Endodermal cell (in vitro differentiated cells): ENCODE results near the gene KLC4. TPM values are rescaled to one million over a fixed set of nuclear protein-coding genes. Genes with fewer than 3 reads are reported as not detected.

Experiments used
- DNase-seq: peaks from one replicate; pipeline ENCODE4 v3.0.0-alpha.2; 2017
- H3K27ac ChIP-seq: 2 replicates; pipeline ENCODE4 v1.5.1; 2013; ENCODE audit warnings: mild to moderate bottlenecking, low read depth, low read length, moderate library complexity
- H3K27me3 ChIP-seq: 2 replicates; pipeline ENCODE4 v1.6.1; 2013; ENCODE audit warnings: mild to moderate bottlenecking, low read length, moderate library complexity; ENCODE audit not compliant: insufficient read depth, control insufficient read depth, poor library complexity, severe bottlenecking
- H3K36me3 ChIP-seq: 2 replicates; pipeline ENCODE4 v1.7.0; 2013; ENCODE audit warnings: mild to moderate bottlenecking, low read length, moderate library complexity; ENCODE audit not compliant: control insufficient read depth, insufficient read depth
- H3K4me1 ChIP-seq: one replicate; pipeline ENCODE4 v1.7.0; 2013; ENCODE audit warnings: low read length; ENCODE audit not compliant: control insufficient read depth, insufficient read depth
- H3K4me3 ChIP-seq: 2 replicates; pipeline ENCODE4 v1.5.1; 2013; ENCODE audit warnings: mild to moderate bottlenecking, low read length, moderate library complexity
- H3K9ac ChIP-seq: 2 replicates; pipeline ENCODE4 v1.6.1; 2013; ENCODE audit warnings: mild to moderate bottlenecking, low read length, moderate library complexity; ENCODE audit not compliant: poor library complexity, severe bottlenecking; ENCODE audit errors: extremely low read depth
- H3K9me3 ChIP-seq: 2 replicates; pipeline ENCODE4 v1.6.1; 2013; ENCODE audit warnings: mild to moderate bottlenecking, low read length, moderate library complexity; ENCODE audit not compliant: control insufficient read depth
- H3K27ac Mint-ChIP-seq: 2 replicates; pipeline ENCODE4 v1.8.0; 2020; ENCODE audit warnings: mixed read lengths
- H3K27me3 Mint-ChIP-seq: 2 replicates; pipeline ENCODE4 v1.8.0; 2021; ENCODE audit warnings: mild to moderate bottlenecking, mixed read lengths; ENCODE audit not compliant: insufficient read depth
- H3K36me3 Mint-ChIP-seq: 2 replicates; pipeline ENCODE4 v1.8.0; 2020; ENCODE audit warnings: low read depth, mixed read lengths
- H3K4me1 Mint-ChIP-seq: 2 replicates; pipeline ENCODE4 v1.8.0; 2020; ENCODE audit warnings: mixed read lengths
- H3K4me3 Mint-ChIP-seq: 2 replicates; pipeline ENCODE4 v1.8.0; 2020; ENCODE audit warnings: mild to moderate bottlenecking, moderate library complexity, mixed read lengths
- H3K9me3 Mint-ChIP-seq: 2 replicates; pipeline ENCODE4 v1.8.0; 2020; ENCODE audit warnings: mild to moderate bottlenecking, mixed read lengths
- WGBS, 2 experiments: methylation state at CpG; one replicate each; pipeline versions ENCODE4 v1.1.5 to v1.1.7; 2013; ENCODE audit warnings: missing lambda C conversion rate in 2 of 2, mixed read lengths in 1 of 2; ENCODE audit not compliant: insufficient coverage in 1 of 2, insufficient read length in 1 of 2; 5-methylcytosine and 5-hydroxymethylcytosine counted together
- total RNA-seq, 2 donors: library from RNA; stranded (reverse); fragmentation: NEBNext Ultra II Directional in 1 of 2; extraction: Animal tissue kit (Norgen Biotek cat#: 25700) in 1 of 2; gene quantifications; 2 replicates in 1 of 2; 3 replicates in 1 of 2; pipeline ENCODE4 v1.2.1, GENCODE V29; 2021
- TF ChIP-seq, protein P1 (sequence below): fragments of 200-600 bp; sonication (generic); conservative IDR thresholded peaks from 2 replicates; pipeline ENCODE4 v1.5.0; 2021; ENCODE audit warnings: antibody characterized with exemption, mild to moderate bottlenecking

KLC4 gene
- total RNA-seq, 2 donors from 2014 or later, result 36.6 to 38.0 TPM

DNA sequence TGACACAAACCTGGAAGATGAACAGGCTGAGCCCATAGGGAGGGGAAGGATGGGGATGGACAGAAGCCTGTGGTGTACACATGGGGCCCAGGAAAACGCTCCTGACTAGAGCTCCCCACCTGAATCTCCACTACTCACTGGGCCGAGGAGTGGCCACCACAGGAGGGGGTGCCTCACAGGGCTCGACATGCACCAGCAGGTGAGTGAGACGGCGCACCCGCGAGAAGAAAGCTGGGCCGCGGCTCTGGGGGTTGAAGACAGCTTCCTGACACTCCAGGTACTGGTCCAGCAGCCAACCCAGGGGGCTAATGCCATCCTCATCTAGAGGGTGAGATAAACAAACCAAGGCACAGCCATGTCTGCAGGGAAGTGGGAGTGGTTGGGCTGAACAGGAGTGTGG, 16.1 kb upstream of the KLC4 start:
- TF ChIP-seq, protein P1, sequence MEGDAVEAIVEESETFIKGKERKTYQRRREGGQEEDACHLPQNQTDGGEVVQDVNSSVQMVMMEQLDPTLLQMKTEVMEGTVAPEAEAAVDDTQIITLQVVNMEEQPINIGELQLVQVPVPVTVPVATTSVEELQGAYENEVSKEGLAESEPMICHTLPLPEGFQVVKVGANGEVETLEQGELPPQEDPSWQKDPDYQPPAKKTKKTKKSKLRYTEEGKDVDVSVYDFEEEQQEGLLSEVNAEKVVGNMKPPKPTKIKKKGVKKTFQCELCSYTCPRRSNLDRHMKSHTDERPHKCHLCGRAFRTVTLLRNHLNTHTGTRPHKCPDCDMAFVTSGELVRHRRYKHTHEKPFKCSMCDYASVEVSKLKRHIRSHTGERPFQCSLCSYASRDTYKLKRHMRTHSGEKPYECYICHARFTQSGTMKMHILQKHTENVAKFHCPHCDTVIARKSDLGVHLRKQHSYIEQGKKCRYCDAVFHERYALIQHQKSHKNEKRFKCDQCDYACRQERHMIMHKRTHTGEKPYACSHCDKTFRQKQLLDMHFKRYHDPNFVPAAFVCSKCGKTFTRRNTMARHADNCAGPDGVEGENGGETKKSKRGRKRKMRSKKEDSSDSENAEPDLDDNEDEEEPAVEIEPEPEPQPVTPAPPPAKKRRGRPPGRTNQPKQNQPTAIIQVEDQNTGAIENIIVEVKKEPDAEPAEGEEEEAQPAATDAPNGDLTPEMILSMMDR, result no peak
- H3K36me3 ChIP-seq, result peaks cover 71% of the 10 kb centered on the region
- 96% methylated on average over 7 to 9 of the region's 9 CpGs for WGBS, 2 experiments
- no peaks in the 10 kb centered on the region for H3K9me3 ChIP-seq
- DNase-seq, result no peak
- Mint-ChIP-seq H3K36me3 (peaks cover 68% of the 10 kb centered on the region), H3K27me3 (no peaks in the 10 kb centered on the region), H3K9me3 (no peaks in the 10 kb centered on the region), H3K4me1 (no peaks in the 10 kb centered on the region), H3K27ac (no peak overlapping the region), H3K4me3 (no peak overlapping the region)
- no peak overlapping the region for H3K9ac ChIP-seq
- no peaks in the 10 kb centered on the region for H3K27me3 ChIP-seq
- no peak overlapping the region for H3K4me3 ChIP-seq
- H3K4me1 ChIP-seq, result no peaks in the 10 kb centered on the region
- no peak overlapping the region for H3K27ac ChIP-seq

DNA sequence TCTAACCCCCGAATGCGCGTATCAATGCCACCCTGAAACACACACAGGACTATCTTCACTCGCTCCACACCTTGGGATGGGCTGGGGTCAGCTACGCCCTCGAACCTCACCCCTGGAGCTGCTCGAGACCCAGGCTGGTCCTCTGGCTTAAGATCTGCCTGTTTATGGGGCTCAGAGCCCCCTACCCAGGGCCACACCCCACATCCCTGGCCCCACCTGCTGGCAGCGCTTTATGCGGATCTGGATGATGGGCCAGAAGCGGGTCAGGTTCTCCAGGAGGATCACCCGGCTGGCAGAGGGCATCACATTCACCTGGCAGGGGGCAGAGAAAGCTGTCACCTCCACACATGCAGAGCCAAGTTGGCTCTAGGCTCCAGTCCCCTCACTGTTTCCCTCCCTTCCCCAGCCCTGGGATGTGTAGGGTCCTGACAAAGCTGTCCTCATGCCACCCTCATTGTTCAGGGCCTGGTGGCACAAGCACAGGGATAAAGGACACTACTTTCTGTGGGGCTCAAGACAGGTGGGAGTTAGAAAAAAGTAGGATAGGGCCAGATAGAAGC, 14.0 kb upstream of the KLC4 start:
- no peaks in the 10 kb centered on the region for H3K4me1 ChIP-seq
- no peak for DNase-seq
- H3K9ac ChIP-seq, result no peak overlapping the region
- Mint-ChIP-seq H3K27ac (no peak overlapping the region), H3K4me3 (no peak overlapping the region), H3K4me1 (peaks cover under 1% of the 10 kb centered on the region), H3K27me3 (no peaks in the 10 kb centered on the region), H3K36me3 (peaks cover 70% of the 10 kb centered on the region), H3K9me3 (no peaks in the 10 kb centered on the region)
- TF ChIP-seq, protein P1, result no peak
- H3K9me3 ChIP-seq, result no peaks in the 10 kb centered on the region
- H3K36me3 ChIP-seq, result peaks cover 79% of the 10 kb centered on the region
- WGBS, 2 experiments, result 97% methylated on average over 9 to 11 of the region's 11 CpGs
- no peaks in the 10 kb centered on the region for H3K27me3 ChIP-seq
- no peak overlapping the region for H3K4me3 ChIP-seq
- no peak overlapping the region for H3K27ac ChIP-seq

DNA sequence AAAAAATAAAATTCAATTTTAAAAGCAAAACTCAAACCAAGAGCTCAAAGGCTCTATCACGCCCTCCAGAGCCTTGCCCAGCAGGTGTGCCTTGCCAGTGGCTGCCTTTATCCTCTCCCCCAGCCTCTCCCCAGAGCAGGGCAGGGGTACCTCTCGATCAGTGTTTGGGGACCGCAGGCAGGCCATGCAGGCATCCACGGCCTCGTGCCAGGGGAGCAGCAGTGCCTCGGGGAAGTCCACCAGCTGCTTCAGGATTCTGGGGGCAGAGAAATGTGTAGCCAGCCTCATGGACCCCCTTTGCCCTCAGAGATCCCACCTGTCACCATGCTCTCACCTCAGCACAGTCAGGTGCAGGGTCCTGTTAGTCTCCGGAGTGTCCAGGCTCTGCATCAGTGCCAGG, 11.4 kb upstream of the KLC4 start:
- peaks cover 76% of the 10 kb centered on the region for H3K36me3 ChIP-seq
- no peak for DNase-seq
- TF ChIP-seq, protein P1, result no peak
- peaks cover 3% of the 10 kb centered on the region for H3K4me1 ChIP-seq
- H3K4me3 ChIP-seq, result no peak overlapping the region
- H3K27ac ChIP-seq, result no peak overlapping the region
- Mint-ChIP-seq H3K4me3 (no peak overlapping the region), H3K36me3 (peaks cover 73% of the 10 kb centered on the region), H3K4me1 (peaks cover 21% of the 10 kb centered on the region), H3K27ac (no peak overlapping the region), H3K9me3 (no peaks in the 10 kb centered on the region), H3K27me3 (no peaks in the 10 kb centered on the region)
- 94 to 100% methylated on average over 3 to 7 of the region's 7 CpGs for WGBS, 2 experiments
- no peak overlapping the region for H3K9ac ChIP-seq
- no peaks in the 10 kb centered on the region for H3K27me3 ChIP-seq
- no peaks in the 10 kb centered on the region for H3K9me3 ChIP-seq
